GM12878 (cell line): ENCODE results near the gene IZUMO1.

Experiments used
- POLR2A ChIP-seq: IDR thresholded peaks from 2 replicates; pipeline ENCODE4 v1.6.1; 2011; ENCODE audit warnings: low read depth, mild to moderate bottlenecking, low read length
- POLR2AphosphoS5 ChIP-seq: IDR thresholded peaks from 2 replicates; pipeline ENCODE4 v1.6.1; 2011; ENCODE audit warnings: mild to moderate bottlenecking, low read length, inconsistent platforms
- SRF ChIP-seq, 2 experiments: IDR thresholded peaks; 2 replicates each; pipeline ENCODE4 v1.6.1; 2011; ENCODE audit warnings: low read depth in 2 of 2, low read length in 2 of 2, mild to moderate bottlenecking in 1 of 2, moderate library complexity in 1 of 2
- ZBTB40 ChIP-seq: fragments of 450-650 bp; IDR thresholded peaks from 2 replicates; pipeline ENCODE4 v1.6.1; 2016; ENCODE audit warnings: mild to moderate bottlenecking, moderate library complexity, borderline replicate concordance
- TF ChIP-seq, protein P1 (sequence below), 3 experiments: IDR thresholded peaks in 2 of 3; conservative IDR thresholded peaks in 1 of 3; 2 replicates each; pipeline ENCODE4 v1.5.1; 2011; ENCODE audit warnings: low read depth in 3 of 3, low read length in 3 of 3, mild to moderate bottlenecking in 3 of 3, control low read depth in 2 of 3, moderate library complexity in 2 of 3, inconsistent platforms in 1 of 3, mixed read lengths in 1 of 3; ENCODE audit not compliant: control insufficient read depth in 2 of 3, insufficient read depth in 1 of 3; ENCODE audit errors: extremely low read depth in 1 of 3

- TF ChIP-seq SRF (IDR thresholded peaks at IDR 0.05; ENCODE audit: low read depth in 2 of 2, low read length in 2 of 2): no peak
- TF ChIP-seq POLR2A: no peak
- TF ChIP-seq, protein P1, sequence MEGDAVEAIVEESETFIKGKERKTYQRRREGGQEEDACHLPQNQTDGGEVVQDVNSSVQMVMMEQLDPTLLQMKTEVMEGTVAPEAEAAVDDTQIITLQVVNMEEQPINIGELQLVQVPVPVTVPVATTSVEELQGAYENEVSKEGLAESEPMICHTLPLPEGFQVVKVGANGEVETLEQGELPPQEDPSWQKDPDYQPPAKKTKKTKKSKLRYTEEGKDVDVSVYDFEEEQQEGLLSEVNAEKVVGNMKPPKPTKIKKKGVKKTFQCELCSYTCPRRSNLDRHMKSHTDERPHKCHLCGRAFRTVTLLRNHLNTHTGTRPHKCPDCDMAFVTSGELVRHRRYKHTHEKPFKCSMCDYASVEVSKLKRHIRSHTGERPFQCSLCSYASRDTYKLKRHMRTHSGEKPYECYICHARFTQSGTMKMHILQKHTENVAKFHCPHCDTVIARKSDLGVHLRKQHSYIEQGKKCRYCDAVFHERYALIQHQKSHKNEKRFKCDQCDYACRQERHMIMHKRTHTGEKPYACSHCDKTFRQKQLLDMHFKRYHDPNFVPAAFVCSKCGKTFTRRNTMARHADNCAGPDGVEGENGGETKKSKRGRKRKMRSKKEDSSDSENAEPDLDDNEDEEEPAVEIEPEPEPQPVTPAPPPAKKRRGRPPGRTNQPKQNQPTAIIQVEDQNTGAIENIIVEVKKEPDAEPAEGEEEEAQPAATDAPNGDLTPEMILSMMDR (IDR thresholded peaks at IDR 0.05 in 2 of 3, conservative IDR thresholded peaks at IDR 0.05 in 1 of 3; ENCODE audit: control insufficient read depth in 2 of 3, extremely low read depth in 1 of 3, insufficient read depth in 1 of 3, low read depth in 3 of 3, low read length in 3 of 3): no peak
- no peak for TF ChIP-seq ZBTB40
- TF ChIP-seq POLR2AphosphoS5: no peak
These were observed 30.0 kb downstream of the IZUMO1 start for GRCh38 chr19:48716562-48717291.
